AG10803 (cell line): ENCODE data around the gene NFE2L2.

Experiments used
- DNase-seq: peaks from one replicate; pipeline ENCODE4 v3.0.0; 2010; ENCODE audit warnings: low read depth
- H3K4me3 ChIP-seq: 2 replicates; pipeline ENCODE4 v1.5.1; 2011; ENCODE audit warnings: mild to moderate bottlenecking, low read length, control low read depth
- TF ChIP-seq, protein P1 (sequence below): conservative IDR thresholded peaks from 2 replicates; pipeline ENCODE4 v1.5.1; 2011; ENCODE audit warnings: mild to moderate bottlenecking, low read length, control low read depth, inconsistent platforms

NFE2L2 gene

DNA sequence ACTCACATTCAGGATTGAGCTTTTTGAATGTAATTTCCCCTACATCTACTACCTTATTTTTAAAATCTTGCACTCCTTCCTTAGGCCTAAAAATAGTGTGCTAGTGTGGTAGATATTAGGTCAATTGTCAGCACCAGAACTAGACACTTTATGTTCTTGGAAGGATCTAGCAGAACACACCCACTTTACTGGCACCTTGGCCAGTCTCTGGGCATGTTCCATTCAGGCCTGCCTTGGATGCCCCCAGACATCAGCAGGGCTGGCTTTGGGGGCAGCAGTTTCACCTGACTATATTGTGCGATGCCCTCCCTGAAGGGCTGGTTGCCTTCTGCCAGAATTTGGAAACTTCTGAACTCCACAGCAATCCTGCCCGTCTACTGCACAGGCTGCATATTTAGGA, 15.3 kb upstream of the NFE2L2 start:
- no peak for DNase-seq
- TF ChIP-seq, protein P1, sequence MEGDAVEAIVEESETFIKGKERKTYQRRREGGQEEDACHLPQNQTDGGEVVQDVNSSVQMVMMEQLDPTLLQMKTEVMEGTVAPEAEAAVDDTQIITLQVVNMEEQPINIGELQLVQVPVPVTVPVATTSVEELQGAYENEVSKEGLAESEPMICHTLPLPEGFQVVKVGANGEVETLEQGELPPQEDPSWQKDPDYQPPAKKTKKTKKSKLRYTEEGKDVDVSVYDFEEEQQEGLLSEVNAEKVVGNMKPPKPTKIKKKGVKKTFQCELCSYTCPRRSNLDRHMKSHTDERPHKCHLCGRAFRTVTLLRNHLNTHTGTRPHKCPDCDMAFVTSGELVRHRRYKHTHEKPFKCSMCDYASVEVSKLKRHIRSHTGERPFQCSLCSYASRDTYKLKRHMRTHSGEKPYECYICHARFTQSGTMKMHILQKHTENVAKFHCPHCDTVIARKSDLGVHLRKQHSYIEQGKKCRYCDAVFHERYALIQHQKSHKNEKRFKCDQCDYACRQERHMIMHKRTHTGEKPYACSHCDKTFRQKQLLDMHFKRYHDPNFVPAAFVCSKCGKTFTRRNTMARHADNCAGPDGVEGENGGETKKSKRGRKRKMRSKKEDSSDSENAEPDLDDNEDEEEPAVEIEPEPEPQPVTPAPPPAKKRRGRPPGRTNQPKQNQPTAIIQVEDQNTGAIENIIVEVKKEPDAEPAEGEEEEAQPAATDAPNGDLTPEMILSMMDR: no peak
- no peak overlapping the region for H3K4me3 ChIP-seq

DNA sequence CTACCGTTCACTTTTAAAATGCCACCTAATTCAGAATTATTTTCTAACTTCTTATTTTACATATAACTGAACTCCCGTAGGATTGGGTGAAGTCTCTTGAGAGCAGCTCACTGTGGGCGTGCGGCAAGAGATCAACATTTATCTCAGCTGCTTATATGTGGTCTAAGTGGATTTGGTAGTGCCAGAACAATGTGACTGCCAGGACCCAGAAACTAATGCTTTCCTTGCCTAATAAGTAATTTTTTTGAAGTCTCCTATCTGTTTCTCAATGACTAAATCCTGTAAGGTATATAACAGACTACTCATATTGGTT, 11.2 kb upstream of the NFE2L2 start:
- DNase-seq: no peak

DNA sequence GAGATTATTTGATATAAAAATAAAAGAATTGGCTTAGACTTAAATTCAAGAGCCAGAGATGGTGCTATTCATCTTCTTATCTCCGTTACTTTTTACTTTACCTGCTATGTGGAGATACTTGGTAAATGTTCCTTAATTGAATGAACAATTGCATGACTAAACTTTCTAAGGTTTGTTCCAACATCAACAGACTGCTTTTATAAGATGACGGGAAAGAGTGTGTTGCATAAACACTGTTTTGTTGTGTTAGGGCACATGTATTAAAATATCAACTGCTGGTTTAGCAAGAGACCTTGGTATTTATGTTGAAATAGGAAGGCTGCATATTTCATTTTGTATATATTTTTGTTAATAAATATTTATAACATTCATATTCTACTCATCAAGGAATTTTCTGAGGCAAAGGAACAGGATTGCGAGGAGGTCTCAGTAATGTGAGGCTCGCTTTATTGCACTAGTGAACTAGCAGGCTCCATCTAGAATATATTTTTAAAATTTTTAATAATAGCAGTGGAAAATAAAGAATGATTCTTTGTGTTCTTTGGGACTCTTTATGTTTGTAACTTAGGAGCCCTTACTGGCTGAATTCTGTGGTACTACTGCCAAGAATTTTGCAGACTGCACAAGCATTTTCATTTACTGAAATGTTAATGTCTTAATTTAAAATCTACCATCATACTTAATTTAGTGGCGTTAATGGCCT, 10.7 kb upstream of the NFE2L2 start:
- DNase-seq: peak; percentile 61
- H3K4me3 ChIP-seq: no peak overlapping the region
- TF ChIP-seq, protein P1: no peak

More for the DNA sequence above, 11.2 kb upstream of the NFE2L2 start:
- TF ChIP-seq, protein P1: no peak
- H3K4me3 ChIP-seq: no peak overlapping the region

DNA sequence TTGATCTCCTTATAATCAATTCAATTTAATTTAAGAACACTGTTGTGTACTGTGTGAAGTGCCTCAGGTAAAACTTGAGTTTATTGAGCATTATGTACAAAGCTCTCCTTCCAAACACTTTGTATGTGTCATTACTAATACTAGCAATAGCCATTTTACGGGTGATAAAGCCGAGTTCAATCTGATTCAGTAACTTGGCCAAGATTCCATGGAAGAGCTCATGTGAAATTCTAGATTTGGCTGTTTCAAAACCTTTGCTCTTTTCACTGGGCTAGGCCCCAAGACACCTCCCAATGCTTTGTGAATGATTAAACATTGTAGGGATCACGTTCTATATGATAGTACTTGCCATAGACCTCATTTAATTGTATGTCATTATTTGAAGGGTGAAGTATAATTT, 8.9 kb upstream of the NFE2L2 start:
- no peak overlapping the region for H3K4me3 ChIP-seq
- TF ChIP-seq, protein P1: no peak
- no peak for DNase-seq

DNA sequence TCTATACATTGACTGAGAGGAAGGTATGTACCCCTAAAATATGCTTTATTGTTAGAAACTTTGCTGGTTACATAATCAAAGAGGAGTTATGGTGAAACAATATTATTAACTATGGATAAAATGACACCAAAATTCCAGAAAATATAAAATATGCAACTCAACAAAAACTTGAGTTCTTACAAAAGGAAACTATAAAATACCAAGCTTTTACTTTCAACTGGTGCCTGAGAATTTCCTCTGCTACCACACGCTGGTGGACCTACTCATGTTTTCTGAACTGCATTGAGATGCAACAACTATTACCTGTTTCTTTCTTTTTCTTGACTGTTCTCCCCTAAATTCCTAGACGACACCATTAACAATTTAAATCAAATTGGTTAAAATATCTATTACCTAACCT, 8.2 kb upstream of the NFE2L2 start:
- TF ChIP-seq, protein P1: no peak
- H3K4me3 ChIP-seq: no peak overlapping the region
- no peak for DNase-seq

DNA sequence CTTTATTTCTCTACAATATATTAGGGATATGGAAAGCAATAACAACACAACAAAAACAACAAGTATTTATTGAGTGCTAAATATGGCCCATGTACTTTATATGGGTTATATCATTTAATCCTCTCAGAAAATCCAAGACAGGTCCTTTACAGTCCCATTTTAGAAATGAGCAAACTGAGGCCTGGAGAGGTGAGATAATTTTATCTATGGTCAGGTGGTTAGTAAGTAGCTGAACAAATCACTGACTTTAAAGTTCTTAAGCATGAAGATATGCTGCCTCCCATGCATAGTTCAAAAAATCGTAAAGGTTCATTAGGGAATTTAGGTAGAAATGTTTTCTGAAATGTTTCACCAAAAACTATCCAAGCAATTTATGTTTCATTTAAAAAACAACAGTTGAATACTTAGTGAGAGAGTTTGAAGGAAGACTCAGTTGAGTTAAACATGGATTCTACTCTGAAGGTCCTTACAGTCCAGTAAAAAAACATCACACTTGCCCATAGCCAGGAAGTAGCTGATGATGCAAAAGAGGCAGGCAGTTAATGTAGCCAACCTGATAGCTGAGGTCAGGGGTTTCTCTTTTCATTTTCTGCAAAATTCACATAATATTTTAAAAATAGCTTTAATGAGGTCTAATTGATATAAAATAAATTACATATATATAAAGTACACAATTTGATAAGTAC, 7.6 kb upstream of the NFE2L2 start:
- H3K4me3 ChIP-seq: no peak overlapping the region
- TF ChIP-seq, protein P1: no peak
- no peak for DNase-seq

DNA sequence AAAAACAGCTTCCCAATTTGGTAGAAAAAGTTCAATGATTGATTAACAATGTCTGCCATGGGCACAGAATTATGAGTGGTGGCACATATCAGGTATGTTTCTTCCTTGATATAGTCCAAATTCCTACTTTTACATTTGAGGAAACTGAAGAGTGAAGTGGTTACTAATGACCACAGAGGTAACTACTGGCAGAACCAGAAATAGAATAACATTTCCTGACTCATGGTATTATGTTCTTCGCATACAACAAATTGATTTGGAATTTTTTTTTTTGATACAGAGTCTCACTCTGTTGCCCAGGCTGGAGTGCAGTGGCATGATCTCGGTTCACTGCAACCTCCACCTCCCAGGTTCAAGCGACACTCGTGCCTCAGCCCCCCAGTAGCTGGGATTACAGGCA, 6.0 kb upstream of the NFE2L2 start:
- no peak for DNase-seq
- TF ChIP-seq, protein P1: no peak
- H3K4me3 ChIP-seq: no peak overlapping the region
